Esophagus muscularis mucosa (tissue), 4 donors: Measurements from ENCODE around the gene ALG2.

ENCODE experiments used
- EP300 ChIP-seq: sonication (generic); formaldehyde crosslinking; IDR thresholded peaks from one replicate; pipeline ENCODE4 v1.6.1; 2017; ENCODE audit warnings: antibody characterized with exemption
- POLR2A ChIP-seq: fragments of 450-650 bp; IDR thresholded peaks from one replicate; pipeline ENCODE4 v1.6.1; 2017; ENCODE audit warnings: antibody characterized with exemption, moderate library complexity, mild to moderate bottlenecking, low read depth
- POLR2AphosphoS5 ChIP-seq, 2 donors: sonication (generic); formaldehyde crosslinking; IDR thresholded peaks; one replicate each; pipeline ENCODE4 v1.6.1; 2017; ENCODE audit warnings: antibody characterized with exemption in 2 of 2
- TF ChIP-seq, protein P1 (sequence below), 3 experiments: fragments of 200-600 bp in 2 of 3; fragments of 450-650 bp in 1 of 3; sonication (generic) in 2 of 3; IDR thresholded peaks; one replicate each; pipeline ENCODE4 v1.5.1; 2017 to 2019; ENCODE audit warnings: antibody characterized with exemption in 3 of 3, mild to moderate bottlenecking in 2 of 3, moderate library complexity in 1 of 3

DNA sequence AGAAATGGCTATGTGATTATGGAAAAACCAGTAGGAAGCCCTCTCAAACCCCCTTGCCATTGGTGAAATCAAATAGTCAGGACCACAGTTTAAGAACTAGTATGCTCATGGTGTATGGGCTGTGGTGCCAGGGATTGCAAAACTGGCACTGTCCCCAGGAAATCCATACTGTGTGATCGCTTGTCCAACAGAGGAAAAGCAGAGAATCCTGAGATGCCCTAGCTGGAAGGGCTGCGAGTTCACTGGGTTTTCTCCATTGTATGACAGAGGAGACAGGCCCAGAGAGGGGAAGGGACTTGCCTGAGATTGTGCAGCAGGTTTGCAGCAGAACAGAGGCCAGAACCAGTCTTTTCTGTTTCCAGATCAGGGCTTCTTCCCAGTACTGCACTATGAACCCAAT, 12.9 kb upstream of the ALG2 start:
- TF ChIP-seq, protein P1, sequence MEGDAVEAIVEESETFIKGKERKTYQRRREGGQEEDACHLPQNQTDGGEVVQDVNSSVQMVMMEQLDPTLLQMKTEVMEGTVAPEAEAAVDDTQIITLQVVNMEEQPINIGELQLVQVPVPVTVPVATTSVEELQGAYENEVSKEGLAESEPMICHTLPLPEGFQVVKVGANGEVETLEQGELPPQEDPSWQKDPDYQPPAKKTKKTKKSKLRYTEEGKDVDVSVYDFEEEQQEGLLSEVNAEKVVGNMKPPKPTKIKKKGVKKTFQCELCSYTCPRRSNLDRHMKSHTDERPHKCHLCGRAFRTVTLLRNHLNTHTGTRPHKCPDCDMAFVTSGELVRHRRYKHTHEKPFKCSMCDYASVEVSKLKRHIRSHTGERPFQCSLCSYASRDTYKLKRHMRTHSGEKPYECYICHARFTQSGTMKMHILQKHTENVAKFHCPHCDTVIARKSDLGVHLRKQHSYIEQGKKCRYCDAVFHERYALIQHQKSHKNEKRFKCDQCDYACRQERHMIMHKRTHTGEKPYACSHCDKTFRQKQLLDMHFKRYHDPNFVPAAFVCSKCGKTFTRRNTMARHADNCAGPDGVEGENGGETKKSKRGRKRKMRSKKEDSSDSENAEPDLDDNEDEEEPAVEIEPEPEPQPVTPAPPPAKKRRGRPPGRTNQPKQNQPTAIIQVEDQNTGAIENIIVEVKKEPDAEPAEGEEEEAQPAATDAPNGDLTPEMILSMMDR (IDR thresholded peaks at IDR 0.05): no peak
- TF ChIP-seq POLR2A (no peak), POLR2AphosphoS5 (IDR thresholded peaks at IDR 0.05) (no peak), EP300 (no peak)
